IMR-90 (cell line): ENCODE data around the gene GEMIN2. TPM values are rescaled to one million over a fixed set of nuclear protein-coding genes. Genes with fewer than 3 reads are reported as not detected.

Experiments
- ATAC-seq: fragments of 200-7000 bp; cut with Tn5 transposase; 2 replicates; pipeline ENCODE4 v1.9.1; 2020; ENCODE audit warnings: low read depth, mild to moderate bottlenecking, moderate library complexity
- BruUV-seq: library from RNA; stranded (reverse); fragments of 400-500 nt; replicated peaks from 2 replicates; lab custom pipeline; 2021; lab: Mats Ljungman, UMichigan
- CTCF ChIA-PET: fragments of 300-600 bp; formaldehyde crosslinking; extraction: SDS; loops from one replicate; lab custom pipeline; 2021; ENCODE audit warnings: antibody characterized with exemption; lab: Yijun Ruan, JAX
- POLR2A ChIA-PET: fragments of 300-600 bp; sonication (Branson Sonifier 250); formaldehyde crosslinking; loops from one replicate; lab custom pipeline; 2022; ENCODE audit warnings: antibody characterized with exemption; ENCODE audit not compliant: unreplicated experiment; lab: Charles Lee
- DNase-seq: peaks from one replicate; pipeline ENCODE4 v3.0.0; 2013
- H2AFZ ChIP-seq: replicated peaks from 2 replicates; pipeline ENCODE3; 2013; ENCODE audit warnings: low read length, mild to moderate bottlenecking; ENCODE audit not compliant: poor library complexity
- H2AK5ac ChIP-seq: 2 replicates; pipeline ENCODE4 v1.6.1; 2013; ENCODE audit warnings: low read depth, low read length, inconsistent platforms
- H2AK9ac ChIP-seq: replicated peaks from 2 replicates; pipeline ENCODE3; 2013; ENCODE audit warnings: mild to moderate bottlenecking, low read depth, low read length, moderate library complexity; ENCODE audit not compliant: poor library complexity
- H2BK120ac ChIP-seq: 2 replicates; pipeline ENCODE4 v1.6.1; 2013; ENCODE audit warnings: low read depth, low read length, inconsistent platforms
- H2BK15ac ChIP-seq: 3 replicates; pipeline ENCODE4 v1.6.1; 2013; ENCODE audit warnings: low read depth, low read length, inconsistent platforms
- H2BK20ac ChIP-seq: 2 replicates; pipeline ENCODE4 v1.6.1; 2013; ENCODE audit warnings: low read depth, mild to moderate bottlenecking, inconsistent platforms, low read length, moderate library complexity
- H2BK5ac ChIP-seq: 2 replicates; pipeline ENCODE4 v1.6.1; 2013; ENCODE audit warnings: mild to moderate bottlenecking, low read depth, low read length, inconsistent platforms; ENCODE audit not compliant: poor library complexity, severe bottlenecking
- H3K14ac ChIP-seq: replicated peaks from 2 replicates; pipeline ENCODE4 v1.6.1; 2013; ENCODE audit warnings: low read depth, low read length, inconsistent platforms
- H3K18ac ChIP-seq: 2 replicates; pipeline ENCODE4 v1.6.1; 2013; ENCODE audit warnings: low read depth, low read length, control low read depth
- H3K23ac ChIP-seq: 2 replicates; pipeline ENCODE4 v1.6.1; 2013; ENCODE audit warnings: low read depth, low read length, inconsistent platforms
- H3K27ac ChIP-seq: 2 replicates; pipeline ENCODE4 v1.5.1; 2013; ENCODE audit warnings: mild to moderate bottlenecking, control low read depth, low read length; ENCODE audit not compliant: insufficient read depth
- H3K27me3 ChIP-seq: 2 replicates; pipeline ENCODE4 v1.6.1; 2013; ENCODE audit warnings: low read length; ENCODE audit not compliant: control insufficient read depth, insufficient read depth
- H3K36me3 ChIP-seq: 2 replicates; pipeline ENCODE4 v1.6.1; 2013; ENCODE audit warnings: low read length, mixed read lengths; ENCODE audit not compliant: control insufficient read depth, insufficient read depth
- H3K4ac ChIP-seq: 2 replicates; pipeline ENCODE4 v1.6.1; 2013; ENCODE audit warnings: low read depth, low read length, inconsistent platforms
- H3K4me1 ChIP-seq: 2 replicates; pipeline ENCODE4 v1.6.1; 2013; ENCODE audit warnings: low read length, mixed read lengths; ENCODE audit not compliant: control insufficient read depth, insufficient read depth
- H3K4me2 ChIP-seq: 2 replicates; pipeline ENCODE4 v1.6.1; 2013; ENCODE audit warnings: low read depth, mild to moderate bottlenecking, control low read depth, low read length, moderate library complexity
- H3K4me3 ChIP-seq: 2 replicates; pipeline ENCODE4 v1.5.1; 2013; ENCODE audit warnings: low read depth, mild to moderate bottlenecking, control low read depth, low read length, moderate library complexity; ENCODE audit not compliant: insufficient read depth
- H3K56ac ChIP-seq: 2 replicates; pipeline ENCODE4 v1.6.1; 2013; ENCODE audit warnings: low read length, inconsistent platforms; ENCODE audit not compliant: insufficient read depth; ENCODE audit errors: extremely low read depth
- H3K79me1 ChIP-seq, 2 experiments: 2 replicates each; pipeline ENCODE4 v1.6.1; 2013; ENCODE audit warnings: low read length in 2 of 2, inconsistent platforms in 1 of 2, low read depth in 1 of 2
- H3K9ac ChIP-seq: 2 replicates; pipeline ENCODE4 v1.6.1; 2013; ENCODE audit warnings: low read depth, low read length, control low read depth
- H3K9me1 ChIP-seq: 2 replicates; pipeline ENCODE4 v1.6.1; 2013; ENCODE audit warnings: low read length, inconsistent platforms; ENCODE audit not compliant: insufficient read depth
- H3K9me3 ChIP-seq: 2 replicates; pipeline ENCODE4 v1.6.1; 2013; ENCODE audit warnings: low read length; ENCODE audit not compliant: control insufficient read depth, insufficient read depth
- H4K20me1 ChIP-seq: 2 replicates; pipeline ENCODE4 v1.6.1; 2013; ENCODE audit warnings: low read length, inconsistent platforms; ENCODE audit not compliant: insufficient read depth
- H4K5ac ChIP-seq: 2 replicates; pipeline ENCODE4 v1.6.1; 2013; ENCODE audit warnings: mild to moderate bottlenecking, low read depth, low read length, control low read depth
- H4K8ac ChIP-seq, 2 experiments: 2 replicates each; pipeline ENCODE4 v1.6.1; 2013; ENCODE audit warnings: low read depth in 2 of 2, low read length in 2 of 2, control low read depth in 1 of 2, inconsistent platforms in 1 of 2
- H4K91ac ChIP-seq: 2 replicates; pipeline ENCODE4 v1.6.1; 2013; ENCODE audit warnings: low read depth, low read length, inconsistent platforms; ENCODE audit not compliant: insufficient read depth
- BHLHE40 ChIP-seq: fragments of 150-350 bp; IDR thresholded peaks from 2 replicates; pipeline ENCODE4 v1.6.1; 2016; ENCODE audit warnings: mild to moderate bottlenecking, low read depth, low read length
- CHD1 ChIP-seq: IDR thresholded peaks from 2 replicates; pipeline ENCODE4 v1.6.1; 2012; ENCODE audit warnings: low read depth, low read length, improper control_type of control experiment
- NFE2L2 ChIP-seq: fragments of 150-350 bp; IDR thresholded peaks from 2 replicates; pipeline ENCODE4 v1.6.1; 2016; ENCODE audit warnings: low read depth, mild to moderate bottlenecking, low read length
- POLR2A ChIP-seq: IDR thresholded peaks from 2 replicates; pipeline ENCODE4 v1.6.1; 2012; ENCODE audit warnings: mild to moderate bottlenecking, low read depth, low read length
- RCOR1 ChIP-seq: IDR thresholded peaks from 2 replicates; pipeline ENCODE4 v1.6.1; 2012; ENCODE audit warnings: mild to moderate bottlenecking, low read length, improper control_type of control experiment; ENCODE audit not compliant: insufficient replicate concordance
- USF2 ChIP-seq: fragments of 150-350 bp; IDR thresholded peaks from 2 replicates; pipeline ENCODE4 v1.6.1; 2017; ENCODE audit warnings: mild to moderate bottlenecking, antibody characterized with exemption, low read length, low read depth
- WGBS, 2 experiments: methylation state at CpG; one replicate each; pipeline versions ENCODE4 v1.1.5 to v1.1.7; 2013; ENCODE audit warnings: missing lambda C conversion rate in 2 of 2; ENCODE audit not compliant: insufficient read length in 1 of 2; ENCODE audit errors: extremely low coverage in 2 of 2; 5-methylcytosine and 5-hydroxymethylcytosine counted together
- dilution Hi-C: fragments of 300-500 bp; cut with HindIII; formaldehyde crosslinking; loops from one replicate; pipeline ENCODE4 v1.14.3; 2018; ENCODE audit warnings: low sequenced_read_pairs; ENCODE audit not compliant: unreplicated experiment
- in situ Hi-C: fragments of 300-500 bp; cut with MboI; formaldehyde crosslinking; loops from 3 replicates; pipeline ENCODE4 v1.14.3; 2019; ENCODE audit warnings: low sequenced_read_pairs, inconsistent platforms, mixed read lengths
- intact Hi-C: fragments of 100-400 bp; cut with micrococcal nuclease; formaldehyde crosslinking; loops from 2 replicates; pipeline ENCODE4 v1.10.0; 2022
- polyA plus RNA-seq, 3 experiments: library from polyadenylated mRNA; depleted of rRNA; stranded (reverse); fragments of >200 nt; gene quantifications; 2 replicates each; pipeline ENCODE4 v1.2.3, GENCODE V29; 2012; ENCODE audit warnings: low replicate concordance in 1 of 3
- total RNA-seq: library from RNA; depleted of rRNA; stranded (reverse); fragments of >200 nt; gene quantifications from 2 replicates; pipeline ENCODE4 v1.2.3, GENCODE V29; 2012
- TF ChIP-seq, protein P1 (sequence below): fragments of 150-350 bp; IDR thresholded peaks from 2 replicates; pipeline ENCODE4 v1.6.1; 2016; ENCODE audit warnings: low read depth, mild to moderate bottlenecking, low read length, moderate library complexity, borderline replicate concordance

The GEMIN2 gene
- total and polyA plus RNA-seq, 2 of the 4 experiments (the other 2 are of a cell fraction), result 10.6 to 11.2 TPM

- H3K23ac ChIP-seq, result no peak overlapping the region
- no peak overlapping the region for H3K9ac ChIP-seq
- H3K18ac ChIP-seq, result no peak overlapping the region
- H3K4me3 ChIP-seq, result no peak overlapping the region
- H4K20me1 ChIP-seq, result peaks cover 10% of the 10 kb centered on the region; the same call in 1 of the 2 replicates
- H3K14ac ChIP-seq, result no peak overlapping the region
- intact Hi-C loops (no loop called here), dilution Hi-C loops (no loop called here), in situ Hi-C loops (no loop called here)
- peaks cover 35% of the 10 kb centered on the region for H3K36me3 ChIP-seq
- no peak overlapping the region for H2AK5ac ChIP-seq
- H2AFZ ChIP-seq, result no peak overlapping the region
- H3K4ac ChIP-seq, result no peak overlapping the region
- no TSS peak for BruUV-seq
- no peak for DNase-seq
- ChIA-PET POLR2A (no interaction called here), CTCF (no interaction called here)
- no peaks in the 10 kb centered on the region for H3K4me1 ChIP-seq
- no peaks in the 10 kb centered on the region for H3K27me3 ChIP-seq
- no peak overlapping the region for H4K91ac ChIP-seq
- H2BK15ac ChIP-seq, result no peak overlapping the region
- TF ChIP-seq USF2 (no peak), RCOR1 (no peak), NFE2L2 (no peak), BHLHE40 (no peak), CHD1 (no peak), POLR2A (no peak)
- TF ChIP-seq, protein P1, sequence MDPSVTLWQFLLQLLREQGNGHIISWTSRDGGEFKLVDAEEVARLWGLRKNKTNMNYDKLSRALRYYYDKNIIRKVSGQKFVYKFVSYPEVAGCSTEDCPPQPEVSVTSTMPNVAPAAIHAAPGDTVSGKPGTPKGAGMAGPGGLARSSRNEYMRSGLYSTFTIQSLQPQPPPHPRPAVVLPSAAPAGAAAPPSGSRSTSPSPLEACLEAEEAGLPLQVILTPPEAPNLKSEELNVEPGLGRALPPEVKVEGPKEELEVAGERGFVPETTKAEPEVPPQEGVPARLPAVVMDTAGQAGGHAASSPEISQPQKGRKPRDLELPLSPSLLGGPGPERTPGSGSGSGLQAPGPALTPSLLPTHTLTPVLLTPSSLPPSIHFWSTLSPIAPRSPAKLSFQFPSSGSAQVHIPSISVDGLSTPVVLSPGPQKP, result no peak
- no peak overlapping the region for H4K5ac ChIP-seq
- no peak overlapping the region for H2AK9ac ChIP-seq
- no peak overlapping the region for H2BK5ac ChIP-seq
- H2BK120ac ChIP-seq, result no peak overlapping the region
- H2BK20ac ChIP-seq, result no peak overlapping the region
- H4K8ac ChIP-seq, result no peak overlapping the region
- H3K9me3 ChIP-seq, result no peaks in the 10 kb centered on the region
- no peak overlapping the region for H3K56ac ChIP-seq
- H3K79me1 ChIP-seq, result peaks cover 6 to 35% of the 10 kb centered on the region in 2 experiments
- no peak for ATAC-seq
- no peaks in the 10 kb centered on the region for H3K9me1 ChIP-seq
- 60% methylated on average over 1 of the region's 5 CpGs; no CpG with 5 or more reads in 1 of the 2 experiments for WGBS, 2 experiments
- no peak overlapping the region for H3K4me2 ChIP-seq
- H3K27ac ChIP-seq, result no peak overlapping the region
These were observed 31.0 kb upstream of the GEMIN2 start for GRCh38 chr14:39083127-39083526.
